ENCODE measurements around the gene FIGN. TPM values are rescaled to one million over a fixed set of nuclear protein-coding genes. Genes with fewer than 3 reads are reported as not detected.

The FIGN gene
- total RNA-seq, 1 experiment from 2014 or later: not detected

DNA sequence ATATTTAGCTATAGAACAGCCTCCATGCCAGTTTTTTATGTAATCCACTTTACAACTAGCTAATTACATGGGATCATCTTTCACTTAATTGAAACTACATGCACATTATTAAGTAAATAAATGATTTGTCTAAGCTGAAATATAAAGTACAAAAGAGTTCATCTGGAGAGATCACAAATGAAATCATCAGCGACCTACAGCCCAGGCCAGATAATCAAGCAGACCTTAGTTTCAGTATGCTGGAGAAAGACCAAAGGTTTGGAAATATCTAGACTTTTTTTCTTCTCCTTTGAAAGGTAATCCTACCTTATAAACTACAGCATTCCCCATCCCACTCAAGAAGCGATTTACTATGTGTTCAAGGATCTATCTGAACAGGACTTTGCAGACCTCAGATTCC lies 26.5 kb downstream of the FIGN start:
- ChIA-PET RAD21 (ENCODE audit: low non-redundant PET in 1 of 2, low total read pairs in 2 of 2, uncharacterized antibody in 2 of 2, unreplicated experiment in 2 of 2) (no interaction called here), POLR2A (no interaction called here), CTCF (no interaction called here)
- no peaks in the 10 kb centered on the region; the same call in 1 of the 2 replicates for H4K20me1 ChIP-seq (ENCODE audit: insufficient read depth)
- H3K4me3 ChIP-seq (replicated peaks in 1 of 2; ENCODE audit: low read depth in 1 of 2, low read length in 2 of 2): no peak overlapping the region
- H3K9me3 ChIP-seq (ENCODE audit: control insufficient read depth in 1 of 2, insufficient read depth in 1 of 2, low read depth in 1 of 2, low read length in 2 of 2): no peaks in the 10 kb centered on the region
- no peak for TF ChIP-seq CBX3 (IDR thresholded peaks at IDR 0.05; ENCODE audit: low read depth)
- TF ChIP-seq ELF1 (IDR thresholded peaks at IDR 0.05; ENCODE audit: borderline replicate concordance, low read depth): no peak
- TF ChIP-seq CEBPB (IDR thresholded peaks at IDR 0.05; ENCODE audit: low read depth): no peak
- TF ChIP-seq, protein P1, sequence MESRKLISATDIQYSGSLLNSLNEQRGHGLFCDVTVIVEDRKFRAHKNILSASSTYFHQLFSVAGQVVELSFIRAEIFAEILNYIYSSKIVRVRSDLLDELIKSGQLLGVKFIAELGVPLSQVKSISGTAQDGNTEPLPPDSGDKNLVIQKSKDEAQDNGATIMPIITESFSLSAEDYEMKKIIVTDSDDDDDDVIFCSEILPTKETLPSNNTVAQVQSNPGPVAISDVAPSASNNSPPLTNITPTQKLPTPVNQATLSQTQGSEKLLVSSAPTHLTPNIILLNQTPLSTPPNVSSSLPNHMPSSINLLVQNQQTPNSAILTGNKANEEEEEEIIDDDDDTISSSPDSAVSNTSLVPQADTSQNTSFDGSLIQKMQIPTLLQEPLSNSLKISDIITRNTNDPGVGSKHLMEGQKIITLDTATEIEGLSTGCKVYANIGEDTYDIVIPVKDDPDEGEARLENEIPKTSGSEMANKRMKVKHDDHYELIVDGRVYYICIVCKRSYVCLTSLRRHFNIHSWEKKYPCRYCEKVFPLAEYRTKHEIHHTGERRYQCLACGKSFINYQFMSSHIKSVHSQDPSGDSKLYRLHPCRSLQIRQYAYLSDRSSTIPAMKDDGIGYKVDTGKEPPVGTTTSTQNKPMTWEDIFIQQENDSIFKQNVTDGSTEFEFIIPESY (IDR thresholded peaks at IDR 0.05; ENCODE audit: extremely low read depth, insufficient replicate concordance, low read length): no peak
- TF ChIP-seq FOSL1 (IDR thresholded peaks at IDR 0.05; ENCODE audit: low read depth): no peak
- TF ChIP-seq, protein P2, sequence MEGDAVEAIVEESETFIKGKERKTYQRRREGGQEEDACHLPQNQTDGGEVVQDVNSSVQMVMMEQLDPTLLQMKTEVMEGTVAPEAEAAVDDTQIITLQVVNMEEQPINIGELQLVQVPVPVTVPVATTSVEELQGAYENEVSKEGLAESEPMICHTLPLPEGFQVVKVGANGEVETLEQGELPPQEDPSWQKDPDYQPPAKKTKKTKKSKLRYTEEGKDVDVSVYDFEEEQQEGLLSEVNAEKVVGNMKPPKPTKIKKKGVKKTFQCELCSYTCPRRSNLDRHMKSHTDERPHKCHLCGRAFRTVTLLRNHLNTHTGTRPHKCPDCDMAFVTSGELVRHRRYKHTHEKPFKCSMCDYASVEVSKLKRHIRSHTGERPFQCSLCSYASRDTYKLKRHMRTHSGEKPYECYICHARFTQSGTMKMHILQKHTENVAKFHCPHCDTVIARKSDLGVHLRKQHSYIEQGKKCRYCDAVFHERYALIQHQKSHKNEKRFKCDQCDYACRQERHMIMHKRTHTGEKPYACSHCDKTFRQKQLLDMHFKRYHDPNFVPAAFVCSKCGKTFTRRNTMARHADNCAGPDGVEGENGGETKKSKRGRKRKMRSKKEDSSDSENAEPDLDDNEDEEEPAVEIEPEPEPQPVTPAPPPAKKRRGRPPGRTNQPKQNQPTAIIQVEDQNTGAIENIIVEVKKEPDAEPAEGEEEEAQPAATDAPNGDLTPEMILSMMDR (IDR thresholded peaks at IDR 0.05 in 2 of 3, conservative IDR thresholded peaks at IDR 0.05 in 1 of 3; ENCODE audit: borderline replicate concordance in 1 of 3, insufficient read depth in 1 of 3, low read depth in 2 of 3, low read length in 2 of 3): no peak
- TF ChIP-seq ZFX (IDR thresholded peaks at IDR 0.05): no peak
- no peak for TF ChIP-seq TCF7L2 (IDR thresholded peaks at IDR 0.05; ENCODE audit: borderline replicate concordance, extremely low read depth, insufficient read depth, insufficient read length)
- TF ChIP-seq SP1 (IDR thresholded peaks at IDR 0.05; ENCODE audit: low read depth): no peak
- no peak for TF ChIP-seq EZH2phosphoT487 (IDR thresholded peaks at IDR 0.05; ENCODE audit: borderline replicate concordance)
- H3K27me3 ChIP-seq (ENCODE audit: insufficient read depth, low read length): peaks cover 49% of the 10 kb centered on the region
- H3K4me1 ChIP-seq (ENCODE audit: control insufficient read depth in 1 of 2, insufficient read depth in 2 of 2, low read length in 2 of 2): no peaks in the 10 kb centered on the region
- ATAC-seq: no peak
- no peaks in the 10 kb centered on the region for H3K9me2 ChIP-seq (ENCODE audit: insufficient read depth)
- H3K79me2 ChIP-seq (ENCODE audit: insufficient read depth, low read length): no peaks in the 10 kb centered on the region
- no TSS peak for BruUV-seq (replicated peaks)
- DNase-seq (ENCODE audit: low read depth, low spot score): no peak
- no peak overlapping the region for H3K9ac ChIP-seq (ENCODE audit: low read length)
- H3K36me3 ChIP-seq (ENCODE audit: control insufficient read depth in 1 of 2, insufficient read depth in 2 of 2, low read length in 2 of 2): no peaks in the 10 kb centered on the region
- no peak overlapping the region for H2AFZ ChIP-seq (ENCODE audit: low read depth, low read length, poor library complexity, severe bottlenecking)
- intact Hi-C loops (cut with micrococcal nuclease): no loop called here
- H3K27ac ChIP-seq (ENCODE audit: low read depth, low read length): no peak overlapping the region
- no peak overlapping the region for H3K4me2 ChIP-seq (ENCODE audit: low read length)

Measured in HCT116 (cell line).